CD14-positive monocyte (primary cell): ENCODE measurements around the gene KATNBL1. TPM values are rescaled to one million over a fixed set of nuclear protein-coding genes. Genes with fewer than 3 reads are reported as not detected.

Experiments used
- DNase-seq, 3 donors: peaks; one replicate each; pipeline ENCODE4 v3.0.0-alpha.2; 2011 to 2022
- H2AFZ ChIP-seq: 2 replicates; pipeline ENCODE4 v1.6.0; 2012; ENCODE audit warnings: mild to moderate bottlenecking, low read depth, low read length, inconsistent platforms; ENCODE audit not compliant: insufficient read depth, poor library complexity, severe bottlenecking
- H3K27ac ChIP-seq, 2 donors: 1 replicate in 1 of 2; 2 replicates in 1 of 2; pipeline ENCODE4 v1.5.1; 2012 to 2013; ENCODE audit warnings: low read length in 2 of 2, control low read depth in 1 of 2, inconsistent platforms in 1 of 2, low read depth in 1 of 2, mild to moderate bottlenecking in 1 of 2
- H3K27me3 ChIP-seq, 2 donors: one replicate each; pipeline versions ENCODE4 v1.6.0 to v1.6.1; 2011 to 2013; ENCODE audit warnings: low read length in 2 of 2; ENCODE audit not compliant: control insufficient read depth in 2 of 2, insufficient read depth in 2 of 2
- H3K36me3 ChIP-seq, 2 donors: replicated peaks in 1 of 2; 1 replicate in 1 of 2; 2 replicates in 1 of 2; pipeline versions ENCODE4 v1.5.1 to v1.6.1; 2012 to 2013; ENCODE audit warnings: low read length in 2 of 2, control low read depth in 1 of 2, inconsistent platforms in 1 of 2, mild to moderate bottlenecking in 1 of 2; ENCODE audit not compliant: insufficient read depth in 2 of 2, control insufficient read depth in 1 of 2
- H3K4me1 ChIP-seq, 2 donors: 1 replicate in 1 of 2; 2 replicates in 1 of 2; pipeline versions ENCODE4 v1.5.1 to v1.6.1; 2012 to 2013; ENCODE audit warnings: low read length in 2 of 2, control low read depth in 1 of 2, inconsistent platforms in 1 of 2, mild to moderate bottlenecking in 1 of 2, moderate library complexity in 1 of 2; ENCODE audit not compliant: insufficient read depth in 2 of 2, control insufficient read depth in 1 of 2
- H3K4me2 ChIP-seq: replicated peaks from 2 replicates; pipeline ENCODE3; 2012; ENCODE audit warnings: low read length, moderate library complexity, mild to moderate bottlenecking; ENCODE audit not compliant: poor library complexity, severe bottlenecking; ENCODE audit errors: extremely low read depth
- H3K4me3 ChIP-seq, 3 experiments: fragments of 200-600 bp in 1 of 3; sonication (generic) in 1 of 3; replicated peaks in 1 of 3; 1 replicate in 2 of 3; 2 replicates in 1 of 3; pipeline ENCODE4 v1.5.1; 2011 to 2013; ENCODE audit warnings: low read length in 3 of 3, mild to moderate bottlenecking in 3 of 3, control low read depth in 2 of 3, low read depth in 2 of 3, inconsistent platforms in 1 of 3, moderate library complexity in 1 of 3
- H3K79me2 ChIP-seq: 2 replicates; pipeline ENCODE4 v1.6.0; 2012; ENCODE audit warnings: mild to moderate bottlenecking, control low read depth, inconsistent platforms, low read length, moderate library complexity; ENCODE audit not compliant: insufficient read depth
- H3K9ac ChIP-seq: 2 replicates; pipeline ENCODE4 v1.6.0; 2017; ENCODE audit warnings: low read length, mild to moderate bottlenecking; ENCODE audit not compliant: insufficient read depth, poor library complexity, severe bottlenecking
- H3K9me3 ChIP-seq, 2 donors: replicated peaks in 1 of 2; 1 replicate in 1 of 2; 2 replicates in 1 of 2; pipeline versions ENCODE4 v1.5.1 to v1.6.1; 2012 to 2013; ENCODE audit warnings: low read length in 2 of 2, control low read depth in 1 of 2; ENCODE audit not compliant: control insufficient read depth in 1 of 2, insufficient read depth in 1 of 2
- H4K20me1 ChIP-seq: 2 replicates; pipeline ENCODE4 v1.6.0; 2012; ENCODE audit warnings: mild to moderate bottlenecking, low read length, control low read depth, moderate library complexity; ENCODE audit not compliant: insufficient read depth
- H3K27ac Mint-ChIP-seq, 7 donors: one replicate each; pipeline ENCODE4 v1.8.0; 2020; ENCODE audit warnings: mild to moderate bottlenecking in 7 of 7, mixed read lengths in 7 of 7, moderate library complexity in 6 of 7, inconsistent platforms in 2 of 7
- H3K27me3 Mint-ChIP-seq, 3 donors: one replicate each; pipeline ENCODE4 v1.8.0; 2021 to 2022; ENCODE audit warnings: low read depth in 3 of 3, mild to moderate bottlenecking in 3 of 3, mixed read lengths in 3 of 3, moderate library complexity in 3 of 3, inconsistent platforms in 1 of 3
- H3K36me3 Mint-ChIP-seq, 2 donors: one replicate each; pipeline ENCODE4 v1.8.0; 2020; ENCODE audit warnings: mixed read lengths in 2 of 2, inconsistent platforms in 1 of 2, mild to moderate bottlenecking in 1 of 2
- H3K4me1 Mint-ChIP-seq: one replicate; pipeline ENCODE4 v1.8.0; 2020; ENCODE audit warnings: mild to moderate bottlenecking, mixed read lengths
- H3K4me3 Mint-ChIP-seq, 2 donors: one replicate each; pipeline ENCODE4 v1.8.0; 2020; ENCODE audit warnings: mild to moderate bottlenecking in 2 of 2, mixed read lengths in 2 of 2, moderate library complexity in 1 of 2
- H3K9me3 Mint-ChIP-seq, 7 donors: one replicate each; pipeline ENCODE4 v1.8.0; 2020 to 2022; ENCODE audit warnings: mixed read lengths in 7 of 7, mild to moderate bottlenecking in 6 of 7, moderate library complexity in 6 of 7, inconsistent platforms in 2 of 7
- WGBS: methylation state at CpG from one replicate; pipeline ENCODE4 v1.1.5; 2013; ENCODE audit warnings: missing lambda C conversion rate; ENCODE audit not compliant: insufficient coverage; 5-methylcytosine and 5-hydroxymethylcytosine counted together
- intact Hi-C, 2 donors: fragments of 100-400 bp; cut with micrococcal nuclease; formaldehyde crosslinking; loops; one replicate each; pipeline versions ENCODE4 v1.15.0 to v1.15.1; 2023
- polyA plus RNA-seq, 3 donors: library from polyadenylated mRNA; depleted of rRNA in 1 of 3; unstranded in 2 of 3; stranded (reverse) in 1 of 3; fragments of 300-500 nt in 2 of 3; fragments of >200 nt in 1 of 3; fragmentation: Illumina TruSeq in 2 of 3; gene quantifications; 1 replicate in 2 of 3; 2 replicates in 1 of 3; pipeline ENCODE4 v1.2.3, GENCODE V29; 2012 to 2021
- TF ChIP-seq, protein P1 (sequence below): fragments of 200-600 bp; IDR thresholded peaks from one replicate; pipeline ENCODE4 v1.8.0; 2022; ENCODE audit warnings: antibody characterized with exemption, mild to moderate bottlenecking

Gene KATNBL1
- polyA plus RNA-seq, 3 donors = 16.5 to 38.4 (median 37.7) TPM

DNA sequence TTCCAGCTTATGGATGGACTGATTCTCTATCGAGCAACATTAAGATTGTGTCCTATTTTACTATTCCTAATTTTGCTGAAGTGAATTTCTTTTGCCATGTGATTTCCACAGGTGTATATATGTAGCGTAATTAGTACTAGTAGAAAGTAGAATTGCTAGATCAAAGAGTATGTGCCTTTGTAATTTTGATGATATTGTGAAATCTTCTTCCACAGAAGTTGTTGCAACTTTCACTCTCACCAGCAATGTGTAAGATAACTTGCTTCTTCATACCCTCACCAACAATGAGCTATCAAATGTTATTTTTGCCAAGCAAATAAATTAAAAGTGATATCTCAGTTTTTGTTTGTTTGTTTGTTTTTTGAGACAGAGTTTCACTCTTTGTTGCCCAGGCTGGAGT, 102.6 kb downstream of the KATNBL1 start:
- TF ChIP-seq, protein P1, sequence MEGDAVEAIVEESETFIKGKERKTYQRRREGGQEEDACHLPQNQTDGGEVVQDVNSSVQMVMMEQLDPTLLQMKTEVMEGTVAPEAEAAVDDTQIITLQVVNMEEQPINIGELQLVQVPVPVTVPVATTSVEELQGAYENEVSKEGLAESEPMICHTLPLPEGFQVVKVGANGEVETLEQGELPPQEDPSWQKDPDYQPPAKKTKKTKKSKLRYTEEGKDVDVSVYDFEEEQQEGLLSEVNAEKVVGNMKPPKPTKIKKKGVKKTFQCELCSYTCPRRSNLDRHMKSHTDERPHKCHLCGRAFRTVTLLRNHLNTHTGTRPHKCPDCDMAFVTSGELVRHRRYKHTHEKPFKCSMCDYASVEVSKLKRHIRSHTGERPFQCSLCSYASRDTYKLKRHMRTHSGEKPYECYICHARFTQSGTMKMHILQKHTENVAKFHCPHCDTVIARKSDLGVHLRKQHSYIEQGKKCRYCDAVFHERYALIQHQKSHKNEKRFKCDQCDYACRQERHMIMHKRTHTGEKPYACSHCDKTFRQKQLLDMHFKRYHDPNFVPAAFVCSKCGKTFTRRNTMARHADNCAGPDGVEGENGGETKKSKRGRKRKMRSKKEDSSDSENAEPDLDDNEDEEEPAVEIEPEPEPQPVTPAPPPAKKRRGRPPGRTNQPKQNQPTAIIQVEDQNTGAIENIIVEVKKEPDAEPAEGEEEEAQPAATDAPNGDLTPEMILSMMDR = no peak
- H3K9me3 ChIP-seq = no peaks in the 10 kb centered on the region
- H2AFZ ChIP-seq = no peak overlapping the region
- H3K27me3 ChIP-seq = no peaks in the 10 kb centered on the region
- no peak overlapping the region for H3K4me2 ChIP-seq
- peaks cover 4 to 7% of the 10 kb centered on the region in 2 donors for H3K4me1 ChIP-seq
- H3K27ac Mint-ChIP-seq = no peak overlapping the region
- peaks cover 8% of the 10 kb centered on the region for H3K4me1 Mint-ChIP-seq
- no peaks in the 10 kb centered on the region for H3K79me2 ChIP-seq
- no peaks in the 10 kb centered on the region for H4K20me1 ChIP-seq
- no peak overlapping the region for H3K4me3 ChIP-seq
- no peaks in the 10 kb centered on the region for H3K36me3 ChIP-seq
- intact Hi-C loops = loop anchor here in 1 of 2 donors (10.0 kb wide), 1 partner anchor 877 kb away; the partner anchor contains the start of gene ZNF770
- peaks cover 9 to 10% of the 10 kb centered on the region in 2 donors for H3K36me3 Mint-ChIP-seq
- H3K9me3 Mint-ChIP-seq = peaks cover 2 to 12% (median 9%) of the 10 kb centered on the region in 7 donors
- H3K27me3 Mint-ChIP-seq = peaks cover 0 to 2% (median 0%) of the 10 kb centered on the region in 3 donors
- no CpG with 5 or more reads among the region's 2 CpGs for WGBS
- no peak overlapping the region for H3K4me3 Mint-ChIP-seq
- H3K9ac ChIP-seq = no peak overlapping the region
- no peak overlapping the region for H3K27ac ChIP-seq
- no peak for DNase-seq

DNA sequence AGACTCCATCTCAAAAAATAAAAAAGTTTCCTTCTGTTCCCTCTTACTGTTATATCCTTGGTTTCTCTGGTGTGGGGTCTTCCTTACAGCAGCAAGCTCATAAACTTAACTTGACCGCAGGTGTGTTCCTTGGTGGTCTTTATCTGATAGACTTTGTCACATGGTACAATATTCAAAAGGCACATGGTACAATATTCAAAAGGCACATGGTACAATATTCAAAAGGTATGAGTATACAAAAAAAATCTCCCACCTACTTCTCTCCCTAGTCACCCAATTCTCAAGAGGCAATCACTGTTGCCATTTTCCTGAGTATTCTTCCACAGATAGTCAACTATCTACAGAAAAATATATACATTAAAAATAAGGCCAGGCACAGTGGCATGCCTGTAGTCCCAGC, 103.5 kb downstream of the KATNBL1 start:
- Histone ChIP-seq H3K9ac (no peak overlapping the region), H3K27ac (no peak overlapping the region), H3K9me3 (no peaks in the 10 kb centered on the region), H3K36me3 (no peaks in the 10 kb centered on the region), H3K4me1 (peaks cover 7% of the 10 kb centered on the region in 2 donors), H4K20me1 (no peaks in the 10 kb centered on the region), H2AFZ (no peak overlapping the region), H3K4me3 (no peak overlapping the region), H3K79me2 (peaks cover 2% of the 10 kb centered on the region), H3K4me2 (no peak overlapping the region), H3K27me3 (no peaks in the 10 kb centered on the region)
- no CpG with 5 or more reads among the region's 1 CpG for WGBS
- no peak for DNase-seq
- Mint-ChIP-seq H3K27ac (no peak overlapping the region), H3K27me3 (no peaks in the 10 kb centered on the region), H3K4me1 (peaks cover 9% of the 10 kb centered on the region), H3K4me3 (no peak overlapping the region), H3K36me3 (peaks cover 9 to 10% of the 10 kb centered on the region in 2 donors), H3K9me3 (peaks cover 2 to 12% (median 9%) of the 10 kb centered on the region in 7 donors)
- TF ChIP-seq, protein P1 = no peak
- intact Hi-C loops = loop anchor here in 1 of 2 donors (10.0 kb wide), 1 partner anchor 878 kb away; the partner anchor contains the start of gene ZNF770
